Common myeloid progenitor, CD34-positive (primary cell): ENCODE data around the gene HERC4.

Source experiments
- CTCF ChIA-PET: fragments of 350-600 bp; sonication (Branson Sonifier 250); formaldehyde crosslinking; loops from one replicate; lab custom pipeline; 2021; ENCODE audit warnings: antibody characterized with exemption; lab: Charles Lee
- POLR2A ChIA-PET: fragments of 350-600 bp; sonication (Branson Sonifier 250); formaldehyde crosslinking; loops from one replicate; lab custom pipeline; 2021; ENCODE audit warnings: antibody characterized with exemption; lab: Charles Lee
- DNase-seq, 3 donors: peaks; one replicate each; pipeline versions ENCODE4 v3.0.0 to v3.0.0-alpha.2; 2013
- H3K27ac ChIP-seq, 2 experiments: 1 replicate in 1 of 2; 2 replicates in 1 of 2; pipeline ENCODE4 v1.7.0; 2013; ENCODE audit warnings: inconsistent platforms in 2 of 2, low read length in 2 of 2, mild to moderate bottlenecking in 2 of 2, low read depth in 1 of 2, moderate library complexity in 1 of 2; ENCODE audit not compliant: severe bottlenecking in 2 of 2, insufficient read depth in 1 of 2, poor library complexity in 1 of 2
- H3K27me3 ChIP-seq, 5 experiments: replicated peaks in 2 of 5; 1 replicate in 3 of 5; 2 replicates in 2 of 5; pipeline versions ENCODE4 v1.6.1 to v1.7.0; 2013; ENCODE audit warnings: low read length in 4 of 5, mild to moderate bottlenecking in 2 of 5, moderate library complexity in 2 of 5, inconsistent platforms in 1 of 5; ENCODE audit not compliant: insufficient read depth in 5 of 5, control insufficient read depth in 4 of 5
- H3K36me3 ChIP-seq, 4 experiments: 1 replicate in 2 of 4; 2 replicates in 2 of 4; pipeline versions ENCODE4 v1.6.1 to v1.7.0; 2013; ENCODE audit warnings: low read length in 3 of 4, control low read depth in 1 of 4, mild to moderate bottlenecking in 1 of 4; ENCODE audit not compliant: control insufficient read depth in 4 of 4, insufficient read depth in 4 of 4
- H3K4me1 ChIP-seq, 4 experiments: 1 replicate in 3 of 4; 2 replicates in 1 of 4; pipeline versions ENCODE4 v1.6.1 to v1.7.1; 2013; ENCODE audit warnings: low read length in 3 of 4, mild to moderate bottlenecking in 3 of 4, control low read depth in 1 of 4, inconsistent platforms in 1 of 4, moderate library complexity in 1 of 4; ENCODE audit not compliant: control insufficient read depth in 4 of 4, insufficient read depth in 4 of 4; ENCODE audit errors: control extremely low read depth in 1 of 4
- H3K4me3 ChIP-seq, 7 experiments: 1 replicate in 4 of 7; 2 replicates in 3 of 7; pipeline versions ENCODE4 v1.5.1 to v1.7.0; 2013; ENCODE audit warnings: mild to moderate bottlenecking in 7 of 7, low read length in 6 of 7, moderate library complexity in 6 of 7, inconsistent platforms in 2 of 7, low read depth in 2 of 7, control low read depth in 1 of 7; ENCODE audit not compliant: insufficient read depth in 4 of 7, control insufficient read depth in 1 of 7; ENCODE audit errors: extremely low read depth in 1 of 7
- H3K9me3 ChIP-seq, 5 experiments: 1 replicate in 4 of 5; 2 replicates in 1 of 5; pipeline versions ENCODE4 v1.6.1 to v1.7.1; 2013; ENCODE audit warnings: low read length in 4 of 5, mild to moderate bottlenecking in 2 of 5, inconsistent platforms in 1 of 5, low read depth in 1 of 5, moderate library complexity in 1 of 5; ENCODE audit not compliant: control insufficient read depth in 4 of 5, insufficient read depth in 2 of 5; ENCODE audit errors: control extremely low read depth in 1 of 5
- WGBS: methylation state at CpG from one replicate; pipeline ENCODE4 v1.1.5; 2013; ENCODE audit not compliant: insufficient coverage; 5-methylcytosine and 5-hydroxymethylcytosine counted together

HERC4 gene

DNA sequence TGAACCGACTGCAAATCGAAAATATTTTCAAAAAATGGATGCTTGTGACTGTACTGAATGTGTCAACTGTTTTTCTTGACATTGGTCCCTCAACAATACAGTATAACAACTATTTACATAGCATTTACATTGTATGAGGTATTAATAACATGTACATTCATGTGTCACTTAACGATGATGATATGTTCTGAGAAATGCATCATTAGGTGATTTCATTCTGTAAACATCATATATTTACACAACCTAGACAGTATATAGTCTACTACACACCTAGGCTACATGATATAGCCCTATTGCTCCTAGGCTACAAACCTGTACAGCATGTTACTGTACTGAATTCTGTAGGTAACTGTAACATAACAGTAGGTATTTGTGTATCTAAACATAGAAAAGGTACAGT lies 150.9 kb downstream of the HERC4 start:
- Histone ChIP-seq H3K27ac (no peak overlapping the region), H3K9me3 (no peaks in the 10 kb centered on the region), H3K36me3 (peaks cover 4 to 21% (median 17%) of the 10 kb centered on the region in 4 experiments), H3K4me1 (no peaks in the 10 kb centered on the region), H3K27me3 (no peaks in the 10 kb centered on the region), H3K4me3 (no peak overlapping the region)
- no peak for DNase-seq
- 100% methylated on average over 2 of the region's 3 CpGs for WGBS
- ChIA-PET CTCF (interaction anchor here (1.0 kb wide), 1 partner anchor 14 kb away, joined by 3 read pairs; no protein-coding TSS in a partner anchor), POLR2A (no interaction called here)

DNA sequence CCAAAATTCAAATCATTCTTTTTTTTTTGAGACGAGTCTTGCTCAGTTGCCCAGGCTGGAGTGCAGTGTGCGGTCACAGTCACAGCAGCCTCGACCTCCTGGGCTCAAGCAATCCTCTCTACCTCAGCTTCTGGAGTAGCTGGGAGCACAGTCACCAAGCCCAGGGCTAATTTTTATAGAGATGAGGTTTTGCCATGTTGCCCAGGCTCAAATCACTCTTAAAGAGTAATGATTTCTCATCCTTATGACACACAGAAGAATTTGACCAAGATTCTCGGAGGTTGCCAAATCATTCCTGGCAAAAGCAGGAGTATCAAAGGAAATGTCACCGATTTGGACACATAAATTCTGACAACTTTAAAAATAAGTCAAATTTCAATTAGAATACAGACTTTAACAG lies 151.5 kb downstream of the HERC4 start:
- POLR2A ChIA-PET, result no interaction called here
- CTCF ChIA-PET, result no interaction called here

DNA sequence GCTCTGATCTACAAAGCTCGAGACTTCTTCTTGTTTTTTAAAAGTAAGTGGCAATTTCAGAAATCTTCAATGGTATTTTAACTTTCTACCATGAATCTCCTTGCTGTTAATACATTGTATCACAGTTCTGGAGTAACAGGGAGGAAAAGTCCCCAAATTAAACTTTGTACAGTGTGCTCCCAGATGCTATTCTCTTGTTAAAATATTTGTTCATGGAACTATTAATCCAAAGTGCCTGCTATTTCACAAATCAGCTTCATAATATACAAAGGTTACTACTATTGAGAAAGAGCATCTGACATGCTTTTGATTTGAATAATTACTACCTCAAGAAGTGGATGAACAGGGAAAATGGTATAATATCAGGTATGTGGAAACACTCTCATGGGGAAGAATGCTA lies 154.0 kb downstream of the HERC4 start:
- WGBS, result no CpG with 5 or more reads among the region's 1 CpG
- H3K9me3 ChIP-seq, result no peaks in the 10 kb centered on the region
- no peak for DNase-seq
- POLR2A ChIA-PET, result interaction anchor here (0.6 kb wide), 2 partner anchors 21 to 144 kb away, joined by 3 read pairs; no protein-coding TSS in a partner anchor
- no peak overlapping the region for H3K4me3 ChIP-seq
- H3K4me1 ChIP-seq, result no peaks in the 10 kb centered on the region
- no peak overlapping the region for H3K27ac ChIP-seq
- peaks cover 9 to 41% (median 17%) of the 10 kb centered on the region in 4 experiments for H3K36me3 ChIP-seq
- no peaks in the 10 kb centered on the region for H3K27me3 ChIP-seq
- CTCF ChIA-PET, result interaction anchor here (1.1 to 1.5 kb wide), 2 partner anchors 12 to 13 kb away, joined by 3 to 4 read pairs; no protein-coding TSS in a partner anchor

More for the DNA sequence above, 151.5 kb downstream of the HERC4 start:
- Histone ChIP-seq H3K27ac (no peak overlapping the region), H3K36me3 (peaks cover 4 to 25% (median 19%) of the 10 kb centered on the region in 4 experiments), H3K27me3 (no peaks in the 10 kb centered on the region), H3K9me3 (no peaks in the 10 kb centered on the region), H3K4me3 (no peak overlapping the region), H3K4me1 (no peaks in the 10 kb centered on the region)
- 94% methylated on average over 3 of the region's 5 CpGs for WGBS
- no peak for DNase-seq

DNA sequence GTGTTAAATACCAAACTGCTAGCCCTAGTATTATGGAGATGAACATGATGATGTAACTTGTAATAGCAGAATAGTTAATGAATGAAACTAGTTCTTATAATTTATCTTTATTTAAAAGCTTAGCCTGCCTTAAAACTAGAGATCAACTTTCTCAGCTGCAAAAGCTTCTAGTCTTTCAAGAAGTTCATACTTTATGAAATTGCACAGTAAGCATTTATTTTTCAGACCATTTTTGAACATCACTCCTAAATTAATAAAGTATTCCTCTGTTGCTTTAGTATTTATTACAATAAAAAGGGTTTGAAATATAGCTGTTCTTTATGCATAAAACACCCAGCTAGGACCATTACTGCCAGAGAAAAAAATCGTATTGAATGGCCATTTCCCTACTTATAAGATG lies 157.4 kb downstream of the HERC4 start:
- ChIA-PET POLR2A (interaction anchor here (0.8 kb wide), 1 partner anchor 9 kb away, joined by 3 read pairs; no protein-coding TSS in a partner anchor), CTCF (no interaction called here)
- no peak for DNase-seq
- H3K27me3 ChIP-seq, result no peaks in the 10 kb centered on the region
- peaks cover 8 to 46% (median 30%) of the 10 kb centered on the region in 4 experiments for H3K36me3 ChIP-seq
- H3K4me3 ChIP-seq, result no peak overlapping the region
- H3K9me3 ChIP-seq, result no peaks in the 10 kb centered on the region
- no peak overlapping the region for H3K27ac ChIP-seq
- no CpG with 5 or more reads among the region's 1 CpG for WGBS
- no peaks in the 10 kb centered on the region for H3K4me1 ChIP-seq

DNA sequence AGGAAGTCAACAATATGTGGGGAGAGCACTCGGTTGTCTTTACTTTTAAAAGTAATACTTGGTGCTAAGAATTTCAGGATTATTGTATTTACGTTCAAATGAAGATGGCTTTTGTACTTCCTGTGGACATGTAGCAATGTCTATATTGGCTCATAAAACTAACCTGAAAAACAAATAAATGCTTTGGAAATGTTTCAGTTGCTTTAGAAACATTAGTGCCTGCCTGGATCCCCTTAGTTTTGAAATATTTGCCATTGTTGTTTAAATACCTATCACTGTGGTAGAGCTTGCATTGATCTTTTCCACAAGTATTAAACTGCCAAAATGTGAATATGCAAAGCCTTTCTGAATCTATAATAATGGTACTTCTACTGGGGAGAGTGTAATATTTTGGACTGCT lies 157.9 kb downstream of the HERC4 start:
- no peaks in the 10 kb centered on the region for H3K4me1 ChIP-seq
- DNase-seq, result no peak
- no peaks in the 10 kb centered on the region for H3K9me3 ChIP-seq
- ChIA-PET POLR2A (no interaction called here), CTCF (no interaction called here)
- no peaks in the 10 kb centered on the region for H3K27me3 ChIP-seq
- no peak overlapping the region for H3K4me3 ChIP-seq
- H3K36me3 ChIP-seq, result peaks cover 8 to 51% (median 34%) of the 10 kb centered on the region in 4 experiments
- no peak overlapping the region for H3K27ac ChIP-seq
- WGBS, result 100% methylated on average over 1 of the region's 2 CpGs

DNA sequence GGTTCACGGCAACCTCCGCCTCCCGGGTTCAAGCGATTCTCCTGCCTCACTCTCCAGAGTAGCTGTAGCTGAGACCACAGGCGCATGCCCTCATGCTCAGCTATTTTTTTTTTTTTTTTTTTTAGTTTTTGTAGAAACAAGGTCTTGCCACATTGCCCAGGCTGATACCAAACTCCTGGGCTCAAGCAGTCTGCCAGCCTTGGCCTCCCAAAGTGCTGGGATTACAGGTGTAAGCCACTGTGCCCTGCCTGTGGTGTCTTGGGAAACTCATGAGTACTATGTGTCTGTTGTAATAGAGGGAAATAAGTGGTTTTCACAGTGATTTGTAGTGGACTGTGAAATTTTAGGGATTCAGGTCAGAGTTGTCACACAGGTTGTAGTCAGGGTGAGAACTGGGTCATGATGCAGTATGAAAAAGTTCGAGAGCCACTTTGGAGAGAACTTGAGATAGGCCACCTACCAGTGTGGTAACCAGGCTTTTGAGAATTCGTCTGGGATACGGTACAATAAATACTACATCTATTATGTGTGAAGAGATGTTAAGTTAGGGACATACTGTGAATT lies 160.2 kb downstream of the HERC4 start:
- ChIA-PET POLR2A (no interaction called here), CTCF (no interaction called here)
- Histone ChIP-seq H3K27me3 (no peaks in the 10 kb centered on the region), H3K27ac (no peak overlapping the region), H3K9me3 (no peaks in the 10 kb centered on the region), H3K4me3 (no peak overlapping the region), H3K4me1 (no peaks in the 10 kb centered on the region), H3K36me3 (peaks cover 13 to 67% (median 44%) of the 10 kb centered on the region in 4 experiments)
- no peak for DNase-seq
- WGBS, result 100% methylated on average over 5 of the region's 8 CpGs

DNA sequence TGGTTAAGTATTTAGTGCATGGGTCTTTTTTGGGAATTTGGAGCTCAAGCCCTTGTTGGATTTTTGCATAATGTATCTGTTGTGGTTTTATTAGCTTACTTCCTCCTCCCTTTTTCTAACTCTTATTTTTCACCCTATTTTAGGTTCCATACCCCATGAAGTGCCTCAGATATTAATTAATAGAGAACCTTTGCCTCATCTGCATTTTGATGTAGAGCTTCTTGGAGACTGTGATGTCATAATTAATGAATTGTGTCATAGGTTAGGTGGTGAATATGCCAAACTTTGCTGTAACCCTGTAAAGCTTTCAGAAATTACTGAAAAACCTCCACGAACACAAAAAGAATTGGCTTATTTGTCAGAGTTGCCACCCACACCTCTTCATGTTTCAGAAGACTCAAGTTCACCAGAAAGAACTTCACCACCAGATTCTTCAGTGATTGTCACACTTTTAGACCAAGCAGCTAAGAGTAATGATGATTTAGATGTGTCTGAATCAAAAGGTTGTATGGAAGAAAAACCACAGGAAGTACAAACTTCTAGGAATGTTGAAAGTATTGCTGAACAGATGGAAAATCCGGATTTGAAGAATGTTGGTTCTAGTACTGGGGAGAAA lies 162.6 kb downstream of the HERC4 start:
- WGBS, result 100% methylated on average over 1 of the region's 2 CpGs
- Histone ChIP-seq H3K9me3 (no peaks in the 10 kb centered on the region), H3K27me3 (no peaks in the 10 kb centered on the region), H3K36me3 (peaks cover 20 to 81% (median 58%) of the 10 kb centered on the region in 4 experiments), H3K4me3 (no peak overlapping the region), H3K27ac (no peak overlapping the region), H3K4me1 (no peaks in the 10 kb centered on the region)
- CTCF ChIA-PET, result interaction anchor here (0.6 to 1.5 kb wide), 5 partner anchors 21 to 391 kb away, joined by 3 to 6 read pairs (median 3); no protein-coding TSS in a partner anchor
- DNase-seq, result no peak
- POLR2A ChIA-PET, result no interaction called here
